Measurements from ENCODE around the gene RPS21. TPM values are rescaled to one million over a fixed set of nuclear protein-coding genes. Genes with fewer than 3 reads are reported as not detected.

Gene RPS21
- total and polyA plus RNA-seq, 2 of the 4 experiments (the other 2 are of a cell fraction): 2,710 to 4,298 TPM

- Histone ChIP-seq H2AFZ (replicated peaks; ENCODE audit: low read length, poor library complexity) (no peak overlapping the region), H3K9me1 (ENCODE audit: insufficient read depth, low read length) (0 out of 2 replicates have a peak, but pooled peaks cover 4% of the 10 kb centered on the region), H3K36me3 (ENCODE audit: control insufficient read depth, insufficient read depth, low read length) (peaks cover 17% of the 10 kb centered on the region), H2BK120ac (ENCODE audit: low read depth, low read length) (no peak overlapping the region), H4K5ac (ENCODE audit: low read depth, low read length) (no peak overlapping the region), H4K8ac (ENCODE audit: low read depth in 2 of 2, low read length in 2 of 2) (no peak overlapping the region), H3K4me3 (ENCODE audit: insufficient read depth, low read depth, low read length) (no peak overlapping the region), H3K56ac (ENCODE audit: extremely low read depth, insufficient read depth, low read length) (no peak overlapping the region), H2BK20ac (ENCODE audit: low read depth, low read length) (no peak overlapping the region), H3K14ac (replicated peaks; ENCODE audit: low read depth, low read length) (no peak overlapping the region), H4K91ac (ENCODE audit: insufficient read depth, low read depth, low read length) (no peak overlapping the region), H3K9ac (ENCODE audit: low read depth, low read length) (no peak overlapping the region), H4K20me1 (ENCODE audit: insufficient read depth, low read length) (peaks cover 16% of the 10 kb centered on the region; the same call in 1 of the 2 replicates), H3K79me1 (ENCODE audit: low read depth in 1 of 2, low read length in 2 of 2) (peaks cover 0 to 14% of the 10 kb centered on the region in 2 experiments; a peak in 3 of 4 replicates), H3K18ac (ENCODE audit: low read depth, low read length) (no peak overlapping the region), H3K9me3 (ENCODE audit: control insufficient read depth, insufficient read depth, low read length) (no peaks in the 10 kb centered on the region), H3K23ac (ENCODE audit: low read depth, low read length) (no peak overlapping the region), H2BK5ac (ENCODE audit: low read depth, low read length, poor library complexity, severe bottlenecking) (peak overlapping the region; percentile 58), H2AK9ac (replicated peaks; ENCODE audit: low read depth, low read length, poor library complexity) (no peak overlapping the region), H2BK15ac (ENCODE audit: low read depth, low read length) (no peak overlapping the region), H3K27me3 (ENCODE audit: control insufficient read depth, insufficient read depth, low read length) (no peaks in the 10 kb centered on the region), H3K27ac (ENCODE audit: insufficient read depth, low read length) (no peak overlapping the region), H3K4me1 (ENCODE audit: control insufficient read depth, insufficient read depth, low read length) (no peaks in the 10 kb centered on the region), H3K4ac (ENCODE audit: low read depth, low read length) (no peak overlapping the region), H2AK5ac (ENCODE audit: low read depth, low read length) (no peak overlapping the region), H3K4me2 (ENCODE audit: low read depth, low read length) (no peak overlapping the region)
- ChIA-PET POLR2A (ENCODE audit: unreplicated experiment) (no interaction called here), CTCF (no interaction called here)
- dilution Hi-C loops (cut with HindIII; ENCODE audit: low sequenced_read_pairs, unreplicated experiment) (loop anchor here (25.0 kb wide), 1 partner anchor 111 kb away; no protein-coding TSS in a partner anchor), in situ Hi-C loops (cut with MboI; ENCODE audit: low sequenced_read_pairs) (loop anchor here (25.0 kb wide), 1 partner anchor 386 kb away; no protein-coding TSS in a partner anchor), intact Hi-C loops (cut with micrococcal nuclease) (no loop called here)
- no TSS peak for BruUV-seq (replicated peaks)
- 97% methylated on average over 6 of the region's 19 CpGs; no CpG with 5 or more reads in 1 of the 2 experiments for WGBS, 2 experiments (ENCODE audit: extremely low coverage in 2 of 2, insufficient read length in 1 of 2)
- ATAC-seq (ENCODE audit: low read depth): no peak
- TF ChIP-seq RFX5 (IDR thresholded peaks at IDR 0.05; ENCODE audit: low read depth, low read length) (no peak), CHD1 (IDR thresholded peaks at IDR 0.05; ENCODE audit: low read depth, low read length) (no peak), RCOR1 (IDR thresholded peaks at IDR 0.05; ENCODE audit: insufficient replicate concordance, low read length) (no peak), MXI1 (IDR thresholded peaks at IDR 0.05; ENCODE audit: borderline replicate concordance, low read depth, low read length) (no peak), MAFK (IDR thresholded peaks at IDR 0.05; ENCODE audit: low read depth, low read length) (no peak), NFE2L2 (IDR thresholded peaks at IDR 0.05; ENCODE audit: low read depth, low read length) (no peak), ELK1 (IDR thresholded peaks at IDR 0.05; ENCODE audit: borderline replicate concordance, low read depth, low read length) (no peak)
- no peak for DNase-seq
Observed at GRCh38 chr20:62398120-62398821, 11.4 kb downstream of the RPS21 start.

Measured in IMR-90 (cell line).